Measurements from ENCODE around the gene PLCB2. TPM values are rescaled to one million over a fixed set of nuclear protein-coding genes. Genes with fewer than 3 reads are reported as not detected.

PLCB2 gene
- total RNA-seq, 2 donors from 2014 or later, result 1.9 to 8.4 TPM

DNA sequence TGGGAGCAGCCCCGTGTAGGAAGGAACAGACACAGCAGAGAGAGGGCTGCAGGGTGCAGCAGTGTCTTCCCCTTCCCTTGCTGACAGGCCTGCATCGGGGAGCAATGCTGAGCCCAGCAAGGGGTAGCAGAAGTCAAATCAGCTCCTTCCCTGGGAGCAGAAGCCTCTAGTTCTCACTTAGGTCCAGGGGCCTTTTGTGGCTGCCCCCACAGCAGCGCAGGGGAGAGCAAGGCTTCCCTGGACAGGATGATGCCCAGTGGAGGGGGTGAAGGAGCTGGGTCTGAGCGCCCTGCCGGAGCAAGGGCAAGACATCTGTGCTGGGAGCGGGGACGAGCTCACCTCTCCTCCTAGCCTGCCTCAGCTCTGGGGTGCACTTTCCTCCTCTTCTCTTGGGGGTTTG is 827 bp downstream of the PLCB2 start:
- Histone ChIP-seq H3K4me1 (peaks cover 0 to 10% of the 10 kb centered on the region in 2 donors), H3K9me3 (no peaks in the 10 kb centered on the region), H3K27ac (peak overlapping the region in 1 of 2 donors; percentile 23), H3K36me3 (no peaks in the 10 kb centered on the region), H3K27me3 (no peaks in the 10 kb centered on the region), H3K4me3 (peak overlapping the region in 1 of 2 donors; percentile 25)
- TF ChIP-seq, protein P1, sequence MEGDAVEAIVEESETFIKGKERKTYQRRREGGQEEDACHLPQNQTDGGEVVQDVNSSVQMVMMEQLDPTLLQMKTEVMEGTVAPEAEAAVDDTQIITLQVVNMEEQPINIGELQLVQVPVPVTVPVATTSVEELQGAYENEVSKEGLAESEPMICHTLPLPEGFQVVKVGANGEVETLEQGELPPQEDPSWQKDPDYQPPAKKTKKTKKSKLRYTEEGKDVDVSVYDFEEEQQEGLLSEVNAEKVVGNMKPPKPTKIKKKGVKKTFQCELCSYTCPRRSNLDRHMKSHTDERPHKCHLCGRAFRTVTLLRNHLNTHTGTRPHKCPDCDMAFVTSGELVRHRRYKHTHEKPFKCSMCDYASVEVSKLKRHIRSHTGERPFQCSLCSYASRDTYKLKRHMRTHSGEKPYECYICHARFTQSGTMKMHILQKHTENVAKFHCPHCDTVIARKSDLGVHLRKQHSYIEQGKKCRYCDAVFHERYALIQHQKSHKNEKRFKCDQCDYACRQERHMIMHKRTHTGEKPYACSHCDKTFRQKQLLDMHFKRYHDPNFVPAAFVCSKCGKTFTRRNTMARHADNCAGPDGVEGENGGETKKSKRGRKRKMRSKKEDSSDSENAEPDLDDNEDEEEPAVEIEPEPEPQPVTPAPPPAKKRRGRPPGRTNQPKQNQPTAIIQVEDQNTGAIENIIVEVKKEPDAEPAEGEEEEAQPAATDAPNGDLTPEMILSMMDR (IDR thresholded peaks at IDR 0.05), result no peak
- no peak for DNase-seq (ENCODE audit: low spot score)

DNA sequence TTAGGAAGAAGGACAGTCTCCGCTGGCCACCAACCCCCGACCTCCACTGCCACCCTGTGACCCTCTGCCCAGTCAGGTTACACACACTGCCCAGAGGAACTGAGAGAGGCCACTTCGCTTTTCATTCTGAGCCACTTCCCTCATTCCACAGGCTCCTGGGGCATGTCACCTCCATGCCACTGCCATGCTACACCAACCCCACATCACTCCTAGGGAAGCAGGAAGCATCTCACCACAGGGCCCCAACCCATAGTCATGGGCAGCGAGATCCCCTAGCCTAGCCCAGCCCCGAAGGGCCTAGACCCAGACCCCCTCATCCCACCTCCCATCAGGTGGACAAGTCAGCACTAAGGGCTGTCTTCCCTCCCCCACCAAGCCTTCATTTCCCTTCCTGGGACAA is 1.4 kb downstream of the PLCB2 start:
- Histone ChIP-seq H3K27ac (no peak overlapping the region), H3K9me3 (no peaks in the 10 kb centered on the region), H3K4me1 (peaks cover 0 to 15% of the 10 kb centered on the region in 2 donors), H3K4me3 (peak overlapping the region in 1 of 2 donors; percentile 25), H3K36me3 (no peaks in the 10 kb centered on the region), H3K27me3 (no peaks in the 10 kb centered on the region)
- DNase-seq (ENCODE audit: low spot score), result no peak
- TF ChIP-seq, protein P1 (IDR thresholded peaks at IDR 0.05), result no peak

DNA sequence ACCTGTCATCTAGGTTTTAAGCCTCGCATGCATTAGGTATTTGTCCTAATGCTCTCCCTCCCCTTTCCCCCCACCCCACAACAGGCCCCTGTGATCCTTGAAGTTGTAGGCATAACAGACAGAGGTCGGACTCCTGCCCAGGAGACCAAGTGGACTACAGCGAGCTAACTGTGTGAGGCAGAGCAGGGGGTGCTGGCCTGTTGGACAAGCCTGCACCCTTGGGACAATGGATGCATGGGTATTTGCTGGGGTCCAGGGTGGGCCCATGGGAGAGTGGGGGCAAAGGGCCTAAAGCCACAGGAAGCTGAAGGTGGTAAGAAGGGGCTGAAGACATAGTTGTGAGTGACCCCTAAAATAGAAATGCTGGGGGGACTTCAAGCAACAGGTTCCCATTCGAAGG is 2.5 kb downstream of the PLCB2 start:
- H3K4me3 ChIP-seq, result no peak overlapping the region
- H3K27me3 ChIP-seq, result no peaks in the 10 kb centered on the region
- DNase-seq (ENCODE audit: low spot score), result no peak
- H3K9me3 ChIP-seq, result peaks cover 0 to 3% of the 10 kb centered on the region in 2 donors
- peaks cover 0 to 21% of the 10 kb centered on the region in 2 donors for H3K4me1 ChIP-seq
- H3K27ac ChIP-seq, result no peak overlapping the region
- H3K36me3 ChIP-seq, result no peaks in the 10 kb centered on the region
- TF ChIP-seq, protein P1 (IDR thresholded peaks at IDR 0.05), result no peak

DNA sequence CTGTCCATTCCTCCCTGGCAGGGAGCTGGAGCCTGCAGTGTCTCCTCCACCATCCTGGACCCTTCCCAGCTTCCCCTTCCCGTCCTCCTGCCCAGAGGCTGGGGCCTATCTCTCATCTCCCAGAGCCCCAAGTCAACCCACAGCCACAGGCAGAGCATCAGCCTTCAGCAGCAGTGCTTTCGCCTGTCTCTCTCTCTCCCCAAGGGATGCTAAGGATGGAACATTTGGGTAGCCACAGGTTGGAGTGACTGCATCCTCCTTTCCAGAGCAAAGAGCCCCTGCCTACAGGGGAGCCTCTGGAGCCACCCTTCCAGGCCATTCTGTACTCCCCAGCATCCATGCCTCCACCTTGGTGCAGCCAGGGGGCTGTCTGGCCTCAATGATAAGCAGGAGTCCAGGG is 4.2 kb downstream of the PLCB2 start:
- H3K27me3 ChIP-seq, result no peaks in the 10 kb centered on the region
- TF ChIP-seq, protein P1 (IDR thresholded peaks at IDR 0.05), result no peak
- H3K4me3 ChIP-seq, result no peak overlapping the region
- H3K27ac ChIP-seq, result no peak overlapping the region
- DNase-seq (ENCODE audit: low spot score), result no peak
- H3K36me3 ChIP-seq, result no peaks in the 10 kb centered on the region
- peaks cover 0 to 21% of the 10 kb centered on the region in 2 donors for H3K4me1 ChIP-seq
- H3K9me3 ChIP-seq, result peaks cover 0 to 9% of the 10 kb centered on the region in 2 donors

DNA sequence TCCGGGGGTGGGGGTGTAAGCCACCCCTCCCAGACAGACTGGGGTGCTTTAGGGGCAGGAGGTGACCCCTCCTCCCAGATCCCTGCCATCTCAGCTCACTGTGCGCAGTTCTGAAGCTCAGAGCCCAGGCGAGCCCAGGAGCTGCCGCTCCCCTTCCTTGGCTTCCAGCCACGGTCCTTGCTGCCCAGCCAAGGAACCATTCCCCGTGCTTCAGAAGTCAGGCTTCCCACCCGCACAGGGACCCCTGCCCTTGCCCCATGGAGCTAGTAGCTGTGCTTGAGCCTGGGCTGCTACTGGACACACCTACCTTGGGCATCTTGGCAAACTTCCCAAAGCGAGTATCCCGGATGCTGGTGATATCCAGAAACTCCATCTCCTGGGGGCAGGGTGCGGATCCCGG is 4.8 kb downstream of the PLCB2 start:
- Histone ChIP-seq H3K4me3 (no peak overlapping the region), H3K4me1 (peaks cover 0 to 21% of the 10 kb centered on the region in 2 donors), H3K27ac (no peak overlapping the region), H3K36me3 (no peaks in the 10 kb centered on the region), H3K27me3 (no peaks in the 10 kb centered on the region), H3K9me3 (peaks cover 0 to 9% of the 10 kb centered on the region in 2 donors)
- TF ChIP-seq, protein P1 (IDR thresholded peaks at IDR 0.05), result no peak
- no peak for DNase-seq (ENCODE audit: low spot score)

DNA sequence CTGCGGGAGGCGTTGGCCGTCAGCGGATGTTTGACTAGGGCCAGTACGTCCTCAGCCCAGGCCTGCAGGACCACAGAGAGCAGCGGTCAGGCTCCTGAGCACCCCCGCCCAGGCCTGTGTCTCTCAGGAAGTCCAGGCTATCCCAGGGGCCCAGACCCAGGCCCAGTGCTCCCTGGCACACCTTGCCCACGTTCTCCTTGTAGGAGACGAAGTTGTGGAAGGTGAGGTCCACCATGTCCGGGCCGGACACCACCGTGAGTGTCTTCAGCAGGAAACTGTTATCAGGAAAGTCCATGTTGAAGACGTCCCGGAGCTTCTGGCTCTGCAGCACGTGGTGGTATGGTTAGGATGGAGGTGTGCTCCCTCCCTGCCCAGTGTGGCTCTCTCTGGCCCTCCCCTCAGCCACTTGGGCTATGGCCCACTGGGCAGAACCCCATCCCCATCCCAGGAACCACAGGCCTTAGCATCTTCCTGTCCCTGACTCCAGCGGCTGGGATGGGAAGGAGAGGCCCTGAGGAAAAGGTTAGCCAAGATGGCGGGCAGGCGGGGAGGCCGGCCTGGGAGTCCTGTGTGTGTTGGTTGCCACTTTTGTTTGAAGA is 5.3 kb downstream of the PLCB2 start:
- no peak overlapping the region for H3K4me3 ChIP-seq
- H3K27me3 ChIP-seq, result no peaks in the 10 kb centered on the region
- H3K9me3 ChIP-seq, result peaks cover 0 to 9% of the 10 kb centered on the region in 2 donors
- H3K4me1 ChIP-seq, result peaks cover 0 to 15% of the 10 kb centered on the region in 2 donors
- DNase-seq (ENCODE audit: low spot score), result no peak
- TF ChIP-seq, protein P1 (IDR thresholded peaks at IDR 0.05), result no peak
- no peaks in the 10 kb centered on the region for H3K36me3 ChIP-seq
- no peak overlapping the region for H3K27ac ChIP-seq

Measured in right atrium auricular region (tissue), 2 donors.